HEK293 (cell line): Measurements from ENCODE around the gene SLC9A4.

ENCODE experiments used
- CTCF ChIA-PET: fragments of 350-600 bp; formaldehyde crosslinking; extraction: SDS; loops from one replicate; lab custom pipeline; 2021; ENCODE audit warnings: antibody characterized with exemption; lab: Yijun Ruan, JAX
- POLR2A ChIA-PET: fragments of 300-600 bp; formaldehyde crosslinking; extraction: SDS; loops from one replicate; lab custom pipeline; 2020; ENCODE audit warnings: antibody characterized with exemption, inconsistent platforms; lab: Yijun Ruan, JAX
- H3K27ac ChIP-seq: fragments of 200-500 bp; sonication (Bioruptor generic); 2 replicates; pipeline ENCODE4 v1.5.1; 2014; ENCODE audit warnings: low read depth, low read length, control low read depth, inconsistent platforms; ENCODE audit errors: extremely low read depth
- H3K36me3 ChIP-seq, 2 experiments: fragments of 200-500 bp in 1 of 2; sonication (Bioruptor generic) in 1 of 2; 1 replicate in 1 of 2; 2 replicates in 1 of 2; pipeline ENCODE4 v1.5.1; 2014 to 2017; ENCODE audit warnings: inconsistent platforms in 2 of 2, low read length in 2 of 2; ENCODE audit not compliant: control insufficient read depth in 2 of 2, insufficient read depth in 1 of 2
- H3K4me1 ChIP-seq: fragments of 200-500 bp; sonication (Bioruptor generic); 2 replicates; pipeline ENCODE4 v1.5.1; 2014; ENCODE audit warnings: mild to moderate bottlenecking, low read length, inconsistent platforms; ENCODE audit not compliant: control insufficient read depth, insufficient read depth
- H3K4me3 ChIP-seq: 2 replicates; pipeline ENCODE4 v1.5.1; 2011; ENCODE audit warnings: low read depth, mild to moderate bottlenecking, control low read depth, low read length, moderate library complexity
- H3K9me3 ChIP-seq: fragments of 200-500 bp; sonication (Bioruptor generic); 2 replicates; pipeline ENCODE4 v1.5.1; 2014; ENCODE audit warnings: low read depth, low read length, inconsistent platforms; ENCODE audit not compliant: control insufficient read depth, insufficient read depth
- SP3 ChIP-seq: fragments of 450-650 bp; formaldehyde crosslinking; IDR thresholded peaks from 2 replicates; pipeline ENCODE4 v1.5.1; 2016; ENCODE audit warnings: missing biosample characterization, missing genetic modification characterization
- TRIM28 ChIP-seq: IDR thresholded peaks from 2 replicates; pipeline ENCODE4 v1.6.1; 2011; ENCODE audit warnings: low read length, control low read depth, borderline replicate concordance
- WT1 ChIP-seq: fragments of 450-650 bp; formaldehyde crosslinking; IDR thresholded peaks from 2 replicates; pipeline ENCODE4 v1.5.1; 2016; ENCODE audit warnings: missing biosample characterization, missing genetic modification characterization
- YY2 ChIP-seq: fragments of 450-650 bp; formaldehyde crosslinking; IDR thresholded peaks from 2 replicates; pipeline ENCODE4 v1.5.1; 2016; ENCODE audit warnings: missing biosample characterization, missing genetic modification characterization
- ZEB2 ChIP-seq: fragments of 450-650 bp; formaldehyde crosslinking; IDR thresholded peaks from 2 replicates; pipeline ENCODE4 v1.5.1; 2016; ENCODE audit warnings: missing biosample characterization, missing genetic modification characterization
- ZFP41 ChIP-seq: fragments of 450-650 bp; formaldehyde crosslinking; IDR thresholded peaks from 2 replicates; pipeline ENCODE4 v1.5.1; 2016; ENCODE audit warnings: missing biosample characterization, missing genetic modification characterization, borderline replicate concordance
- ZNF133 ChIP-seq: fragments of 450-650 bp; formaldehyde crosslinking; IDR thresholded peaks from 2 replicates; pipeline ENCODE4 v1.5.1; 2016; ENCODE audit warnings: missing biosample characterization, missing genetic modification characterization
- ZNF335 ChIP-seq: fragments of 450-650 bp; formaldehyde crosslinking; conservative IDR thresholded peaks from 2 replicates; pipeline ENCODE4 v1.5.1; 2016; ENCODE audit warnings: missing biosample characterization, missing genetic modification characterization
- ZNF362 ChIP-seq: fragments of 450-650 bp; formaldehyde crosslinking; IDR thresholded peaks from 2 replicates; pipeline ENCODE4 v1.5.1; 2016; ENCODE audit warnings: missing biosample characterization, missing genetic modification characterization
- ZNF621 ChIP-seq: fragments of 450-650 bp; formaldehyde crosslinking; IDR thresholded peaks from 2 replicates; pipeline ENCODE4 v1.5.1; 2017; ENCODE audit warnings: missing biosample characterization, missing genetic modification characterization
- ZNF670 ChIP-seq: fragments of 450-650 bp; formaldehyde crosslinking; IDR thresholded peaks from 2 replicates; pipeline ENCODE4 v1.5.1; 2016; ENCODE audit warnings: missing biosample characterization, missing genetic modification characterization, low read depth
- ZNF701 ChIP-seq: fragments of 450-650 bp; formaldehyde crosslinking; IDR thresholded peaks from 2 replicates; pipeline ENCODE4 v1.5.1; 2016; ENCODE audit warnings: missing biosample characterization, missing genetic modification characterization
- ZNF768 ChIP-seq: fragments of 450-650 bp; formaldehyde crosslinking; IDR thresholded peaks from 2 replicates; pipeline ENCODE4 v1.5.1; 2018; ENCODE audit warnings: missing biosample characterization, mild to moderate bottlenecking, missing genetic modification characterization
- TF ChIP-seq, protein P1 (sequence below): fragments of 450-650 bp; formaldehyde crosslinking; optimal IDR thresholded peaks from 2 replicates; pipeline ENCODE3; 2016; ENCODE audit warnings: missing biosample characterization, mild to moderate bottlenecking, missing genetic modification characterization
- TF ChIP-seq, protein P2 (sequence below): fragments of 450-650 bp; formaldehyde crosslinking; IDR thresholded peaks from 2 replicates; pipeline ENCODE4 v1.5.1; 2017; ENCODE audit warnings: missing biosample characterization, missing genetic modification characterization
- TF ChIP-seq, protein P3 (sequence below): fragments of 450-650 bp; formaldehyde crosslinking; IDR thresholded peaks from 2 replicates; pipeline ENCODE4 v1.5.1; 2016; ENCODE audit warnings: missing biosample characterization, missing genetic modification characterization

Gene SLC9A4

DNA sequence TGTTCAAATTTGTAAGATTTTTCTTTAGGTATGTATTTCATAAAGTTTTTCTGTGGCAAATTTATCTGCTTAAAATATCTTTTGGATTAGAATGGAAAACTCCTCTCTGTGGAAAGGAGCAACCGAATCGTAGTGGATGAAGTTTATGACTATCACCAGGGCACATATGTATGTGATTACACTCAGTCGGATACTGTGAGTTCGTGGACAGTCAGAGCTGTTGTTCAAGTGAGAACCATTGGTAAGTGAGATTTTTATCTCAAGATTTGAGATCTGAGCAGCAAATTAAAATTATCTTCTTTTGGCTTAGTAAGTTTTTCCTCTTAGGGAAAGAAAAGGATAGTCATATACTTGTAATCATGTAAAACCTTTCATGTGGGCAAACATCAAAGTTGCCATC lies 35.9 kb upstream of the SLC9A4 start (continued):
- TF ChIP-seq, protein P1, sequence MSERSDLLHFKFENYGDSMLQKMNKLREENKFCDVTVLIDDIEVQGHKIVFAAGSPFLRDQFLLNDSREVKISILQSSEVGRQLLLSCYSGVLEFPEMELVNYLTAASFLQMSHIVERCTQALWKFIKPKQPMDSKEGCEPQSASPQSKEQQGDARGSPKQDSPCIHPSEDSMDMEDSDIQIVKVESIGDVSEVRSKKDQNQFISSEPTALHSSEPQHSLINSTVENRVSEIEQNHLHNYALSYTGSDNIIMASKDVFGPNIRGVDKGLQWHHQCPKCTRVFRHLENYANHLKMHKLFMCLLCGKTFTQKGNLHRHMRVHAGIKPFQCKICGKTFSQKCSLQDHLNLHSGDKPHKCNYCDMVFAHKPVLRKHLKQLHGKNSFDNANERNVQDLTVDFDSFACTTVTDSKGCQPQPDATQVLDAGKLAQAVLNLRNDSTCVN (tag by site-specific recombination), result no peak

DNA sequence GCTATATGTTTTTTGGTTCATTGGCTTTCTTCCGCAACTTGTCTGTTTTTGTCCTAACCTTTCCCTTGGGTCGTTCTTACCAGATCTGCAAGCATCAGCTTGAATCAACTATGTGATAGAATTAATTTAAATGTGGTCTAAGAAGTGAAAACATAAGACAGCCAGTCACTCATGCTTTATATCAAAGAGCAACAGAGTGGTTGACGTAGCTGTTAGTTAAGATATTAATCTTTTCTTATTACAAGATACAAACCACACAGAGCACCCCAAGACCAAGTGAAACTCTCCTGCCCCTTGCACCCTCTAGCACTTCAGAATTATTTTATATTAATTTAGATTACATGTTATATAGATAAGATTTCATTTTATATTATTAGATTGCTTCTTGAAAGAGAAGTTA lies 34.9 kb upstream of the SLC9A4 start:
- H3K4me1 ChIP-seq, result no peaks in the 10 kb centered on the region
- POLR2A ChIA-PET, result no interaction called here
- TF ChIP-seq ZNF621 (tag by site-specific recombination) (no peak), ZNF133 (no peak), ZNF670 (tag by site-specific recombination) (no peak), SP3 (no peak)
- TF ChIP-seq, all 188 proteins: peak for 0
- no peak overlapping the region for H3K27ac ChIP-seq
- H3K36me3 ChIP-seq, result no peaks in the 10 kb centered on the region
- H3K4me3 ChIP-seq, result no peak overlapping the region
- CTCF ChIA-PET, result interaction anchor here (0.7 to 0.9 kb wide), 2 partner anchors 9 to 1708 kb away, joined by 3 to 4 read pairs; no protein-coding TSS in a partner anchor
- H3K9me3 ChIP-seq, result no peaks in the 10 kb centered on the region

GRCh38 chr2:102438578-102438977 lies 34.4 kb upstream of the SLC9A4 start:
- TF ChIP-seq, protein P2, sequence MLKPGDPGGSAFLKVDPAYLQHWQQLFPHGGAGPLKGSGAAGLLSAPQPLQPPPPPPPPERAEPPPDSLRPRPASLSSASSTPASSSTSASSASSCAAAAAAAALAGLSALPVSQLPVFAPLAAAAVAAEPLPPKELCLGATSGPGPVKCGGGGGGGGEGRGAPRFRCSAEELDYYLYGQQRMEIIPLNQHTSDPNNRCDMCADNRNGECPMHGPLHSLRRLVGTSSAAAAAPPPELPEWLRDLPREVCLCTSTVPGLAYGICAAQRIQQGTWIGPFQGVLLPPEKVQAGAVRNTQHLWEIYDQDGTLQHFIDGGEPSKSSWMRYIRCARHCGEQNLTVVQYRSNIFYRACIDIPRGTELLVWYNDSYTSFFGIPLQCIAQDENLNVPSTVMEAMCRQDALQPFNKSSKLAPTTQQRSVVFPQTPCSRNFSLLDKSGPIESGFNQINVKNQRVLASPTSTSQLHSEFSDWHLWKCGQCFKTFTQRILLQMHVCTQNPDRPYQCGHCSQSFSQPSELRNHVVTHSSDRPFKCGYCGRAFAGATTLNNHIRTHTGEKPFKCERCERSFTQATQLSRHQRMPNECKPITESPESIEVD (tag by site-specific recombination), result no peak
- TF ChIP-seq ZNF335 (tag by site-specific recombination) (no peak), WT1 (no peak), YY2 (tag by site-specific recombination) (no peak)
- H3K36me3 ChIP-seq, result no peaks in the 10 kb centered on the region
- ChIA-PET CTCF (interaction anchor here (0.7 kb wide), 1 partner anchor 1708 kb away, joined by 3 read pairs; no protein-coding TSS in a partner anchor), POLR2A (no interaction called here)
- no peaks in the 10 kb centered on the region for H3K4me1 ChIP-seq
- no peak overlapping the region for H3K4me3 ChIP-seq
- no peaks in the 10 kb centered on the region for H3K9me3 ChIP-seq
- H3K27ac ChIP-seq, result no peak overlapping the region

GRCh38 chr2:102439065-102439695 lies 33.8 kb upstream of the SLC9A4 start:
- no peaks in the 10 kb centered on the region for H3K4me1 ChIP-seq

More at GRCh38 chr2:102439065-102439695, 33.8 kb upstream of the SLC9A4 start:
- H3K27ac ChIP-seq, result no peak overlapping the region
- POLR2A ChIA-PET, result no interaction called here
- H3K9me3 ChIP-seq, result no peaks in the 10 kb centered on the region
- no peaks in the 10 kb centered on the region for H3K36me3 ChIP-seq
- H3K4me3 ChIP-seq, result no peak overlapping the region
- TF ChIP-seq ZNF768 (tag by site-specific recombination) (no peak), ZNF362 (tag by site-specific recombination) (no peak), TRIM28 (no peak), ZEB2 (no peak), ZNF701 (tag by site-specific recombination) (no peak), ZFP41 (tag by site-specific recombination) (no peak)
- TF ChIP-seq, protein P3, sequence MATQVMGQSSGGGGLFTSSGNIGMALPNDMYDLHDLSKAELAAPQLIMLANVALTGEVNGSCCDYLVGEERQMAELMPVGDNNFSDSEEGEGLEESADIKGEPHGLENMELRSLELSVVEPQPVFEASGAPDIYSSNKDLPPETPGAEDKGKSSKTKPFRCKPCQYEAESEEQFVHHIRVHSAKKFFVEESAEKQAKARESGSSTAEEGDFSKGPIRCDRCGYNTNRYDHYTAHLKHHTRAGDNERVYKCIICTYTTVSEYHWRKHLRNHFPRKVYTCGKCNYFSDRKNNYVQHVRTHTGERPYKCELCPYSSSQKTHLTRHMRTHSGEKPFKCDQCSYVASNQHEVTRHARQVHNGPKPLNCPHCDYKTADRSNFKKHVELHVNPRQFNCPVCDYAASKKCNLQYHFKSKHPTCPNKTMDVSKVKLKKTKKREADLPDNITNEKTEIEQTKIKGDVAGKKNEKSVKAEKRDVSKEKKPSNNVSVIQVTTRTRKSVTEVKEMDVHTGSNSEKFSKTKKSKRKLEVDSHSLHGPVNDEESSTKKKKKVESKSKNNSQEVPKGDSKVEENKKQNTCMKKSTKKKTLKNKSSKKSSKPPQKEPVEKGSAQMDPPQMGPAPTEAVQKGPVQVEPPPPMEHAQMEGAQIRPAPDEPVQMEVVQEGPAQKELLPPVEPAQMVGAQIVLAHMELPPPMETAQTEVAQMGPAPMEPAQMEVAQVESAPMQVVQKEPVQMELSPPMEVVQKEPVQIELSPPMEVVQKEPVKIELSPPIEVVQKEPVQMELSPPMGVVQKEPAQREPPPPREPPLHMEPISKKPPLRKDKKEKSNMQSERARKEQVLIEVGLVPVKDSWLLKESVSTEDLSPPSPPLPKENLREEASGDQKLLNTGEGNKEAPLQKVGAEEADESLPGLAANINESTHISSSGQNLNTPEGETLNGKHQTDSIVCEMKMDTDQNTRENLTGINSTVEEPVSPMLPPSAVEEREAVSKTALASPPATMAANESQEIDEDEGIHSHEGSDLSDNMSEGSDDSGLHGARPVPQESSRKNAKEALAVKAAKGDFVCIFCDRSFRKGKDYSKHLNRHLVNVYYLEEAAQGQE (tag by site-specific recombination), result no peak
- TF ChIP-seq, all 188 proteins: peak for 0
- CTCF ChIA-PET, result interaction anchor here (0.6 to 0.7 kb wide), 2 partner anchors 31 to 272 kb away, joined by 4 read pairs; no protein-coding TSS in a partner anchor
